ENCODE data around the gene PLCZ1. TPM values are rescaled to one million over a fixed set of nuclear protein-coding genes. Genes with fewer than 3 reads are reported as not detected.

The PLCZ1 gene
- not detected for total RNA-seq

GRCh38 chr12:18737819-18738218 is at the start of gene PLCZ1, which contains the start of gene CAPZA3:
Gene PLCZ1 (minus strand): TSS chr12:18738012. CDS start chr12:18737371, 641 bp downstream.
Gene CAPZA3 (plus strand): TSS chr12:18738119. CDS start chr12:18738269, 150 bp downstream.

Other genes with a start within 250 kb of the PLCZ1 start
- gene CAPZA3, start 107 bp upstream of the PLCZ1 start, total RNA-seq, result not detected